ENCODE data around the gene APLNR. TPM values are rescaled to one million over a fixed set of nuclear protein-coding genes. Genes with fewer than 3 reads are reported as not detected.
A peak's percentile ranks its signal among the peaks of the same experiment; 100 is the strongest.

APLNR gene
- polyA plus RNA-seq, 2 of the 4 experiments (the other 2 are of a cell fraction) = 0.08 to 0.14 TPM

DNA sequence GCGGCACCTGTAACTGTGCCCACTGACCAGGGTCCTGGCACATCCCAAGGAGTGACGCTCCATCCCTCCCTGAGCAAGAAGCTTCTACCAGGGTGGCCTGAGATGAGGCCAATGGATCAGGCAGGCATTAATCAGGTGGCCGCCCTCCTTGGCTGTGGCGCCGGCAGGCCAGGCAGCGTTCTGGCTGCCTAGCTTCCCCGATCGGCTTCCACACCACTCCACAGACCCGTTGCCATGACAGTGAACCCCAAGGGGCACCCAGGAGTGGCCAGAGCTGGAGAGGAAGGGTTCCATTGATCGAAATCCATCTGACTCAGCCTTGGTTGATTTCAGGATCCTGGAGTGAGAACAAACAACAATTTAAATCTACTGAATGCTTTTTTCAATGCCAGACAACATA is 34.8 kb downstream of the APLNR start:
- Histone ChIP-seq H3K4me1 (no peaks in the 10 kb centered on the region), H3K4me2 (no peak overlapping the region), H3K4me3 (no peak overlapping the region), H3K27ac (peak overlapping the region in 1 of 2 experiments; percentile 19; a peak in 1 of 6 replicates), H3K9me3 (no peaks in the 10 kb centered on the region)
- no peak for DNase-seq (ENCODE audit: low read depth in 1 of 2, low spot score in 1 of 2)
- ChIA-PET POLR2A (no interaction called here), CTCF (interaction anchor here (1.7 kb wide), 1 partner anchor 11 kb away, joined by 4 read pairs; no protein-coding TSS in a partner anchor)
- WGBS (ENCODE audit: missing lambda C conversion rate) = 70% methylated on average over 5 of the region's 10 CpGs
- ATAC-seq = no peak
- TF ChIP-seq HEYL (CRISPR knock-in tag; IDR thresholded peaks at IDR 0.05) (no peak), TFCP2L1 (CRISPR knock-in tag; IDR thresholded peaks at IDR 0.05) (no peak), HOXB5 (CRISPR knock-in tag; IDR thresholded peaks at IDR 0.05) (no peak), CBX8 (IDR thresholded peaks at IDR 0.05) (no peak), FOSB (CRISPR knock-in tag; IDR thresholded peaks at IDR 0.05) (no peak), JUN (IDR thresholded peaks at IDR 0.05) (no peak), NPAS2 (CRISPR knock-in tag; IDR thresholded peaks at IDR 0.05; ENCODE audit: borderline replicate concordance) (no peak)
- FAIRE-seq = no peak

DNA sequence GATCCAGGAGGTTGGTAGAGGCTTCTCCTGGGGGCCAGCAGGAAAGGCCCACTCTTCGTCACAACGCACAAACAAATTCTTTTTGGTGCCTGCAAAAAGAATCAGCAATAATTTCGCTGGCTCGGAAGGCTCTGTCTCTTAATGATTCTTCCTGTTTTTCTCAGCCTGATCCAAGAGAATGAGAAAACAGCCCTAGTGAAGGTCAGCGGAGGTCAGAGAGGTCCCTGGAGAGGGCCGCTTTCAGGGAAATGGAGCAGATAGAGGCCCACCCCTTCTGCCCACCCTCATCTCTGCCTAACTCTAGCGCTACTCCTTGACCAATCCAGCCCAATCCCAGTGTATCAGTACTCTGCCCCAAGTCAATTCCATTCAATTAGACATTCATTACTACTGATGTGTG is 36.1 kb downstream of the APLNR start:
- POLR2A ChIA-PET = no interaction called here
- 92% methylated on average over 7 of the region's 7 CpGs for WGBS (ENCODE audit: missing lambda C conversion rate)
- CTCF ChIA-PET = no interaction called here
- no peaks in the 10 kb centered on the region for H3K9me3 ChIP-seq
- H3K27ac ChIP-seq = no peak overlapping the region
- ATAC-seq (no peak), FAIRE-seq (no peak), DNase-seq (ENCODE audit: low read depth in 1 of 2, low spot score in 1 of 2) (no peak)
- H3K4me2 ChIP-seq = no peak overlapping the region
- H3K4me1 ChIP-seq = no peaks in the 10 kb centered on the region
- H3K4me3 ChIP-seq = no peak overlapping the region
- TF ChIP-seq RARB (CRISPR knock-in tag; IDR thresholded peaks at IDR 0.05) (no peak), RFX5 (IDR thresholded peaks at IDR 0.05) (no peak), HOXA7 (CRISPR knock-in tag; IDR thresholded peaks at IDR 0.05) (no peak), JUNB (IDR thresholded peaks at IDR 0.05) (no peak), GATA3 (IDR thresholded peaks at IDR 0.05; ENCODE audit: borderline replicate concordance) (no peak), CBX2 (IDR thresholded peaks at IDR 0.05; ENCODE audit: borderline replicate concordance, low read depth) (no peak), SREBF2 (IDR thresholded peaks at IDR 0.05) (no peak)
- TF ChIP-seq, protein P1, sequence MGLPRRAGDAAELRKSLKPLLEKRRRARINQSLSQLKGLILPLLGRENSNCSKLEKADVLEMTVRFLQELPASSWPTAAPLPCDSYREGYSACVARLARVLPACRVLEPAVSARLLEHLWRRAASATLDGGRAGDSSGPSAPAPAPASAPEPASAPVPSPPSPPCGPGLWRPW (IDR thresholded peaks at IDR 0.05) = no peak
- TF ChIP-seq, protein P2, sequence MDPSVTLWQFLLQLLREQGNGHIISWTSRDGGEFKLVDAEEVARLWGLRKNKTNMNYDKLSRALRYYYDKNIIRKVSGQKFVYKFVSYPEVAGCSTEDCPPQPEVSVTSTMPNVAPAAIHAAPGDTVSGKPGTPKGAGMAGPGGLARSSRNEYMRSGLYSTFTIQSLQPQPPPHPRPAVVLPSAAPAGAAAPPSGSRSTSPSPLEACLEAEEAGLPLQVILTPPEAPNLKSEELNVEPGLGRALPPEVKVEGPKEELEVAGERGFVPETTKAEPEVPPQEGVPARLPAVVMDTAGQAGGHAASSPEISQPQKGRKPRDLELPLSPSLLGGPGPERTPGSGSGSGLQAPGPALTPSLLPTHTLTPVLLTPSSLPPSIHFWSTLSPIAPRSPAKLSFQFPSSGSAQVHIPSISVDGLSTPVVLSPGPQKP (IDR thresholded peaks at IDR 0.05; ENCODE audit: low read depth, low read length) = no peak

DNA sequence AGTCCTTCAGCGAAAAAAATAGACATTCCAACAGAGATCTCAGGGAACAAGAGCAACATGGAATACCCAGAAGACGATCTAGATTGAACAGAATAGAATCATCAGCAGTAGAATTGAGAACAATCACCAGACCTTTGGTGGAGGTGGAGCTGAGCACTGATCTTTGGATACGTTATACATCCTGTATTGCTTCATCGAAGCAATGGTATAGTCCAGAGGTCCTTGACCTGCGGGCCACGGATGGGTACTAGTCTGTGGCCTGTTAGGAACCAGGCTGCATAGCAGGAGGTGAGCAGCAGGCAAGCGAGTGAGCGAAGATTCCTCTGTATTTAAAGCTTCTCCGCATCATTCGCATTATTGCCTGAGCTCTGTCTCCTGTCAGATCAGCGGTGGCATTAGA is 37.7 kb downstream of the APLNR start:
- TF ChIP-seq EHMT2 (IDR thresholded peaks at IDR 0.05; ENCODE audit: low read depth) = no peak
- no peak for TF ChIP-seq HOXB5 (CRISPR knock-in tag; IDR thresholded peaks at IDR 0.05)
- no peak for TF ChIP-seq KDM5A (IDR thresholded peaks at IDR 0.05)
- TF ChIP-seq EHF (CRISPR knock-in tag; IDR thresholded peaks at IDR 0.05) = no peak
- TF ChIP-seq HOXB13 (CRISPR knock-in tag; IDR thresholded peaks at IDR 0.05; ENCODE audit: low read depth) = no peak
- TF ChIP-seq HDAC2 (IDR thresholded peaks at IDR 0.05) = no peak
- TF ChIP-seq HOXA7 (CRISPR knock-in tag; IDR thresholded peaks at IDR 0.05) = no peak
- TF ChIP-seq MAZ (IDR thresholded peaks at IDR 0.05; ENCODE audit: borderline replicate concordance, low read depth, low read length) = no peak
- TF ChIP-seq, protein P3, sequence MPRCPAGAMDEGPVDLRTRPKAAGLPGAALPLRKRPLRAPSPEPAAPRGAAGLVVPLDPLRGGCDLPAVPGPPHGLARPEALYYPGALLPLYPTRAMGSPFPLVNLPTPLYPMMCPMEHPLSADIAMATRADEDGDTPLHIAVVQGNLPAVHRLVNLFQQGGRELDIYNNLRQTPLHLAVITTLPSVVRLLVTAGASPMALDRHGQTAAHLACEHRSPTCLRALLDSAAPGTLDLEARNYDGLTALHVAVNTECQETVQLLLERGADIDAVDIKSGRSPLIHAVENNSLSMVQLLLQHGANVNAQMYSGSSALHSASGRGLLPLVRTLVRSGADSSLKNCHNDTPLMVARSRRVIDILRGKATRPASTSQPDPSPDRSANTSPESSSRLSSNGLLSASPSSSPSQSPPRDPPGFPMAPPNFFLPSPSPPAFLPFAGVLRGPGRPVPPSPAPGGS (IDR thresholded peaks at IDR 0.05) = no peak
- TF ChIP-seq SREBF2 (IDR thresholded peaks at IDR 0.05) = no peak
- TF ChIP-seq, protein P4, sequence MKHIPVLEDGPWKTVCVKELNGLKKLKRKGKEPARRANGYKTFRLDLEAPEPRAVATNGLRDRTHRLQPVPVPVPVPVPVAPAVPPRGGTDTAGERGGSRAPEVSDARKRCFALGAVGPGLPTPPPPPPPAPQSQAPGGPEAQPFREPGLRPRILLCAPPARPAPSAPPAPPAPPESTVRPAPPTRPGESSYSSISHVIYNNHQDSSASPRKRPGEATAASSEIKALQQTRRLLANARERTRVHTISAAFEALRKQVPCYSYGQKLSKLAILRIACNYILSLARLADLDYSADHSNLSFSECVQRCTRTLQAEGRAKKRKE (CRISPR knock-in tag; IDR thresholded peaks at IDR 0.05; ENCODE audit: low read depth) = no peak
- TF ChIP-seq JUN (IDR thresholded peaks at IDR 0.05) = no peak
- TF ChIP-seq FOSL2 (IDR thresholded peaks at IDR 0.05) = no peak
- no peak for TF ChIP-seq FOSL2 (CRISPR knock-in tag; IDR thresholded peaks at IDR 0.05)
- TF ChIP-seq GATA3 (IDR thresholded peaks at IDR 0.05; ENCODE audit: borderline replicate concordance) = no peak
- no peak for TF ChIP-seq NFE2L2 (conservative IDR thresholded peaks at IDR 0.05; ENCODE audit: low read length)
- TF ChIP-seq HEYL (CRISPR knock-in tag; IDR thresholded peaks at IDR 0.05) = no peak
- CTCF ChIA-PET = interaction anchor here (0.9 kb wide), 1 partner anchor 11 kb away, joined by 3 read pairs; no protein-coding TSS in a partner anchor
- H3K27ac ChIP-seq = no peak overlapping the region
- DNase-seq (ENCODE audit: low read depth in 1 of 2, low spot score in 1 of 2) (no peak), FAIRE-seq (no peak), ATAC-seq (no peak)
- 0 out of 3 replicates have a peak, but pooled peaks cover under 1% of the 10 kb centered on the region for H3K9me3 ChIP-seq
- no peak overlapping the region for H3K4me2 ChIP-seq
- H3K4me1 ChIP-seq = no peaks in the 10 kb centered on the region
- POLR2A ChIA-PET = no interaction called here
- H3K4me3 ChIP-seq = no peak overlapping the region
- 91% methylated on average over 11 of the region's 11 CpGs for WGBS (ENCODE audit: missing lambda C conversion rate)

Data from A549 (cell line).